SW 1271 (cell line): ENCODE measurements around the gene HIVEP1.

Experiments used
- DNase-seq, 2 experiments: peaks; one replicate each; lab custom pipeline; 2025; lab: John Stamatoyannopoulos, UW

Gene HIVEP1

GRCh38 chr6:11994875-11995461, 17.1 kb upstream of the HIVEP1 start:
- no peak for DNase-seq

- DNase-seq = no peak
Observed at GRCh38 chr6:11996751-11997150, 15.4 kb upstream of the HIVEP1 start.

DNA sequence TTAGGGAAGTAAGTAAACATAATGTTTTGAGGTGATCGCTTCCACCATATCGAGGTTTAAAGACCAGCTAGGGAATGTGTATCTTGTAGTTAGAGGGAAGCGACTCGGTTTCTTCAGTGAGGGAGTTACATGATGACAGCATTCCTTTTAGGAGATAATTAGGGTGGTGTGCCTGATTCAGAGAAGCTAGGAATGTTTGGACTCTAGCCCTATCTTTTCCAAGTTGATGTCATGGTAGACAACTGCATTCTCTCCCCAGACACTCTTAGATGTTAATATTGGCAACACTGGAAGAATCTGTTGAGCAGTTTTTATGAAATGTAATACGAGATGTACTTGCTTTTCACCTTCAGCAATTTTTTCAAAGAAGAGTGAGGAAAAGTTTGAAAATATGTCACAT, 12.9 kb upstream of the HIVEP1 start:
- no peak for DNase-seq

GRCh38 chr6:12000174-12000573, 11.9 kb upstream of the HIVEP1 start:
- DNase-seq = no peak

GRCh38 chr6:12001004-12001705, 11.0 kb upstream of the HIVEP1 start:
- DNase-seq = no peak

GRCh38 chr6:12001706-12002435, 10.2 kb upstream of the HIVEP1 start:
- DNase-seq = no peak

DNA sequence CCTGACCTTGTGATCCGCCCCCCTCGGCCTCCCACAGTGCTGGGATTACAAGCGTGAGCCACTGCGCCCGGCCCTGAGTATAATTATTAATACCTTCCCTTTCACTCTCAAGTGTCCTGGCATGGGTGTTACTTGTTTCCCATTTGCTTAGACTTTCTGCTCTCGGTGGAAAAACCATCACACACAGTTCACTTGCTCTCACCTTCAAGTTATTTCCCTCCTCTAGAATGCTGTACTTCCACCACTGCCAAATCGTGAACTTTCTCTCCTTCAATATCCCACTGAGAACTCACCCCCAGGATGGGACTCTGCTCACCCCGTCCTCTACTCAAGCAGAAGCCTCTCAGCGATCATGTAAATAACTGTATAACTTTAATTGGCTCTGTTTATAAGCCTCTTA, 4.6 kb upstream of the HIVEP1 start:
- DNase-seq = no peak

GRCh38 chr6:12007887-12008286, 4.2 kb upstream of the HIVEP1 start:
- DNase-seq = no peak

DNA sequence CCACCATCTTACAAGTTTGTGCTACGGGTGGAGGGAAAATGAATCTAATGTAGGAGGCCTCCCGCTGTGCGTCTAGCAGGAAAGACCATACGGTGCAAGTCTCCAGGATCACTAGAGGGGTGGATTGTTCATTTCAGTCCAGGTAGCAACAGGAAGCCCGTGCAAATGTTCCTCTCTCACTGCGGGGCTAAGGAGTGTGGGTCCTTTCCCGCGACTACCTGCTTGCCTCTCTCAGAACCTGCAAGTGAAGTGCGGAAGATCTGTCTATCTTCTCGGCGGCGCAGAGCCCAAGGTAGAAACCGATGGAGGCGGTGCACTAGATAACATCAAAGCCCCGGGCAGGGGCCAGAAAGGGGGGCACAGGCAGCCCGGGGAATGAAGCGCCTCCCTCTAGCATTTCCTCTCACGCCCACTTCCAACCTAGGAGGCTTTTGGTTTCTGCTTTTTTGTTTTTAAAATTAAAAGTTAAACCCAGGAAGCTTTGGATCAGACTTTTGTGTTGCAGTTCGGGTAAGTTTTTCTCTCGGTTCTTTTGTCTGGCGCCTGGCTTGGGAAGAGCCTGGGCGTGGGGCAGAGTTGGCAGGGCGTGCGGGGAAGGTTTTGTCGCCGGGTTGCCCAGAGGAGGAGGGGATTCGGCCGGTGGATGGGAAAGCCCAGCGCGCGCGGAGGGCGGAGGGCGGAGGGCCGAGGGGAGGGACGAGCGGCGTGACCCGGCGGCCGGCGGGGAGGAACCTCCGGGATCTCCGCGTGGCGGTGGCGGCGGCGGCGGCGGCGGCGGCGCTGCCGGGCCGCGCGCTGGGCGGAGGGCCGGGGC, 3.5 kb upstream of the HIVEP1 start:
- DNase-seq = peak; percentile 27 to 84

DNA sequence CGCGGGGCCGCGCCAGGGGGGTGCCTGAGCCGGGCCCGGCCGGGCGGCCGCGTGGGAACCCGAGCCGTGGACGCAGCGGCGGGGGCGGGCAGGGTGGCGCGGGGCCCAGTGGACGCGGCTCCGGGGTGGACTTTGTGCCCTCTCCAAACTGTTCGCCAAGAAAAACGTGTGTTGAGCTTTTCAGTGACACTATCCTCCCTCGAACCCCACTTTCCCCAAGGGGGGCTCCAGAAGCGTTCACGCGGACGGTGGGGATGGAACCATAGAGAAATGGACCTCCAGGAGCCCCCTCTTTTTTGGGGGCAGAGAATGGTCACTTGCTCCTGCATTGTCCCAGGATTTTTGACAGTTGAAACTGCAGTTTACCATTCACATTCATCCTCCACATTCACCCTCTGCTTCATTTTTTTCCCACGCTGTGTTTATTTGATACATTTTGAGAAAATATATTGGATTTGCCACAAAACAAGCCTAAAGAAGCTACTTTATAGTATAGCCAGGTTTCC, 2.9 kb upstream of the HIVEP1 start:
- DNase-seq = no peak

DNA sequence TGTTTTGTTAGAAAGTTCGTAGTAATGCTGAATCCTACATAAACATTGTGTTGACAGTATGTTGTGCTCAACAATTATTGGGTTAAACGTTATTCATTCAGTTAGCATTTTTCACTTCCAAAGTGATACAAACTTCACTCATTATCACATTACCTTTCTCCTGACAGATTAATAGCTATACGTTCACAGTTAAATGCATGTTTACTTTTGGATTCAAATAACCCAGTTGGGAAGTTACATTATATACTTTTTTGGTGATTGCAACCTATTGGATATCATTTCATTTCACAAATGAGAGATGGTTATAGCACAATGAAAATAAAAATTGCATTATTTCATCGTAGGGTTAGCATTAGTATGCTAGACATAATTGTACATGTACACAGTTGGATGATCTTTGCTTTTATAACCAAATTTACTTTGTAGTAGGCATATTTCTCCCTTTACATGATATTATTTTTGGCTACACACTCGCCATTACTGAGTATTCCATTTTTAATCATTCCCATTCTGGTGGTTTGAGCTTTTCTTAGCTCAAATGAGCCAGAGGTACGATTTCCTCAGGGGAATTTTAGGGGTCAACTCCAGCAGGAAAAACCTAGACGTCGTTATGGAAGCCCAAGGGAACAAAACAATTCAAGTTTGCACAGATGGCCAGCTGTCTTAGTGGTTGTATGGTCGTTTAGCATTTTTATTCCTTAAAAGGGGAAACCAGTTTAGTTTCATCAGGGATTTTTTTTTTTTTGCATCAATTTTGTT, 2.1 kb upstream of the HIVEP1 start:
- no peak for DNase-seq

DNA sequence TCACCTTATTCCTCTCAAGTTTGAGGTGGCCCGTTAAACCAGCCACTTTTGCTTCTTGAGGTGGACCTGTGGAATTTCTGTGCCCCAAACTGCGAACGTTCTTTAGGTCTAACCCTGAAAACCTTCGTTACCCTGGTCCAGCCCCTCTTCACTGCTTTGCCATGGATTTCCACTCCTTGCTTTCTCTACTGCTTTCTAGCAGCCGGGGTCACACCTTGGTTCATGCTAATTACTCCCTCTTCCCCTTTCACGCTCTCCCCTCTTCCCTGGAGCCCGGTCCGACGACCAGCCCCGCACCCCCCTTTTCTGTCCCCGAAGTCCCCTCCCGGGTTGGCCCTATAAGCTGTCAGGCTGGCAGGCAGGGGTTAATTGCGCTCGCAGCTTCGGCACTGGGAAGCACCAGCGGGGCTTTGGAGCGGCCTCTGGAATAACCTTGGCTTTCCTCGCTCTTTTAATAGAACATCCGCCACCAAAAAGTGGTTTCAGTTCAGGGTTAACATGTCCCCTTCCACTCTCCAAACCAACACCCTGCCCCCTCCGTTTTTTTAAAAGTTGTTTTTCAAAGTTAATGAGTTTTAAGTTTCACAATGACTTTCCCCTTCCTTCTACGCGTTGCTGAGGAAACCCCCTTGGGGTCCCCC, 1.4 kb upstream of the HIVEP1 start:
- DNase-seq = peak in 1 of 2 experiments; percentile 68

GRCh38 chr6:12011276-12012037, 655 bp upstream of the HIVEP1 start:
- DNase-seq = peak; percentile 83 to 97

DNA sequence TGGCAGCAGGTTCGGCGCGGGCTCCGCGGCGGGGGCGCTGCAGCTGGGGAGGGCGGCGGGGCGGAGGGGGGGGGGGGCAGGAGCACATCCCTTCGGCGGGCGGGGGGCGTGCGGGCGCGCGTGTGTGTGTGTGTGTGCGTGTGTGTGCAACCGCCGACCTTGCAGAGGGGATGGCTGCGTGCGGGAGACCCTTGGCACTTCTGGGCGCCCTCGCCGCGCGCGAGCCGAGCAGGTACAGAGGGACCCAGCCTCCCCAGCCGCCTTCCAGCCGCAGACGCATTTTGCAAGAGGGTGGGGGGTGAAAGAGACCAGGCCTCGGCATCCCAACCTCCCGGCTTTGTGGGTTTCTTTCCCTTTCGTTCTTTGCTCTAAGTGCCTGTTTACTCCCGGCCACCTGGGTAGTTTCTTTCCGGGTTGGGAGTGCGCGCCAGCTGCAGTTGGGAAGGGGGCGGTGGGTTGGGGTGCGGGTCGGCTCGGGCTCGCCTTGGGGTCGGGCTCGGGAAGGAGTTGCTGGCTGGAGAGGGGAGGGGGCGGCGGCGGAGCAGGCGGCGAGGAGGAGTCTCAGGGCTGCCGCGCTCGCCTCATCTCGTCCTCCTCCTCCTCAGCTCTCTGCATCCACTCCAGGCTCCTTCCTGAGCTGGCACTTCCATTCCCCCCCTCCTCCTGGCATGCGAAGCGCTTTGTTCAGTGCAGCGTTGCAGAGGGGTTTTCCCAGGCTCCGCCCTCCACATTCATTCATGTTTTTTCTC, 620 bp downstream of the HIVEP1 start:
- DNase-seq = peak; percentile 44 to 86

GRCh38 chr6:12013307-12013719, 1.2 kb downstream of the HIVEP1 start:
- no peak for DNase-seq

DNA sequence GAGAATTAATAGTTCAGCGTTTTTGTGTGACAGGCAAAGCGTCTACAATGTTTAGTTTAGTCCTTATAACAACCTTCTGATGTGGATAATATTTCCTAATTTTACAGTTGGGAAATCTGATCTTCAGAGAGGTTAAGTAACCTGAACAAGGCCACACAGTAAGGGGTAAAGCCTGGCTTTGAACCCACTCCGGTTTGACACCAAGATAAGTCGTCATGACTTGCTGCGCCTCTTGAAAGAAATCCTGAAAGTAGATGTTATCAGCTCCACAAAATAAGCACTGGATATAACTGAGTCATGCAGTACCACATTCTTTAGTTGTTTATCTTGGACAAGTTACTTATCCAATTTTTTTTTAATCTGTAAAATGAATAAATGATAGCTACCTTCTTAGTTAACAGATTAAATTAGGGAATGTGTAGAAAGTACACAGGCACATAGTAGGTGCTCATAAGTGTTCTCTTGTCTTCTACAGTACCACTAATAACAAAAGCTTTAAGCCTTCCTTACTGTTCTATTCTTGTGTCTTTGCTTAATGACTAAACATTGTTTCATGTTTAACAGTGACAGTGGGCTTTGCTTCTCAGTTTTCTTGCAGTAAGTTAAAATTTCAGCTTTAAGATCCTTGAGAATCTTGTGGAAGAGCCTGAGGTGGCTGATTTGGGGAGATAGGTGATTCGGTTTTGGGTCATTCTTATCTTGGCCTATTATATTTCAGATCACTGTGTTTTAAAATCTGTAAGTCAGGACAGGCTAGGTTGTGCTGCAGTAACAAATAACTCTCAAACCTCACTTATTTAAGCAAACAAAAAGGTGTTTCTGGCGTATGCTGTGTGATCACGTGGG, 2.1 kb downstream of the HIVEP1 start:
- no peak for DNase-seq

GRCh38 chr6:12014873-12015149, 2.7 kb downstream of the HIVEP1 start:
- DNase-seq = no peak

GRCh38 chr6:12017263-12017662, 5.2 kb downstream of the HIVEP1 start:
- DNase-seq = no peak
